Measurements from ENCODE around the gene NKD2.

The NKD2 gene

DNA sequence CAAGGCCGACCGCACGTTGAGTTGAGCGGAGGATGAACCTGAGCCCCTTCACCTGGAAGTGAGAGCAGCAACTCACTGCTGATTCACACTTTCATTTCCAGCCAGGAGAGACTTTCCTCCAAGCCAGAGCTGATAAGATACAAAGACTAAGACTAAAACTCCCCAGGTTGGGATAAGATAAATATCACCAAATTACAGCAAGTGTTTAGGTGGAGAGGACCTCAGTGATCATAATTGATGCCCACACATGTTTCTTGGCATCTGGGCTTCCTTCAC is 6.4 kb upstream of the NKD2 start:
- TF ChIP-seq ZFX (IDR thresholded peaks at IDR 0.05): no peak
- TF ChIP-seq, protein P1, sequence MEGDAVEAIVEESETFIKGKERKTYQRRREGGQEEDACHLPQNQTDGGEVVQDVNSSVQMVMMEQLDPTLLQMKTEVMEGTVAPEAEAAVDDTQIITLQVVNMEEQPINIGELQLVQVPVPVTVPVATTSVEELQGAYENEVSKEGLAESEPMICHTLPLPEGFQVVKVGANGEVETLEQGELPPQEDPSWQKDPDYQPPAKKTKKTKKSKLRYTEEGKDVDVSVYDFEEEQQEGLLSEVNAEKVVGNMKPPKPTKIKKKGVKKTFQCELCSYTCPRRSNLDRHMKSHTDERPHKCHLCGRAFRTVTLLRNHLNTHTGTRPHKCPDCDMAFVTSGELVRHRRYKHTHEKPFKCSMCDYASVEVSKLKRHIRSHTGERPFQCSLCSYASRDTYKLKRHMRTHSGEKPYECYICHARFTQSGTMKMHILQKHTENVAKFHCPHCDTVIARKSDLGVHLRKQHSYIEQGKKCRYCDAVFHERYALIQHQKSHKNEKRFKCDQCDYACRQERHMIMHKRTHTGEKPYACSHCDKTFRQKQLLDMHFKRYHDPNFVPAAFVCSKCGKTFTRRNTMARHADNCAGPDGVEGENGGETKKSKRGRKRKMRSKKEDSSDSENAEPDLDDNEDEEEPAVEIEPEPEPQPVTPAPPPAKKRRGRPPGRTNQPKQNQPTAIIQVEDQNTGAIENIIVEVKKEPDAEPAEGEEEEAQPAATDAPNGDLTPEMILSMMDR (conservative IDR thresholded peaks at IDR 0.05): no peak
- no peak overlapping the region for H3K27ac ChIP-seq

DNA sequence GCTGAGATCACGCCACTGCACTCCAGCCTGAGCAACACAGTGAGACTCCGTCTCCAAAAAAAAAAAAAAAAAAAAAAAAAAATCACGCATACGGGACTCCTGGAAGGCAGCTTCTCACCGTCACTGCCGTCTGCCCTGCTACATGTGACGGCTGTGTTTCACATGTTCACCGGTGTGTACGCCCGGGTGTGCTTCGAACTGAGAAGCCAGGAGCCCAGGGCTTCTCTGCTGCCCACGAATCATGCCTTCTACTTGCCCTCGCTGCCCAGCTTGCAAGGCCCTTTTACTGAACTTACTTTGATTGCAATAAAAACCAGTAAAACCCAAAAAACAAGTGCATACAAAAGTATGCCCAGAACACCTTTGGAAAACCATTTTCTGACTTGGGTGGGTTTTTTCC is 5.8 kb upstream of the NKD2 start:
- H3K27ac ChIP-seq: no peak overlapping the region
- TF ChIP-seq ZFX (IDR thresholded peaks at IDR 0.05): no peak
- TF ChIP-seq, protein P1 (conservative IDR thresholded peaks at IDR 0.05): no peak

DNA sequence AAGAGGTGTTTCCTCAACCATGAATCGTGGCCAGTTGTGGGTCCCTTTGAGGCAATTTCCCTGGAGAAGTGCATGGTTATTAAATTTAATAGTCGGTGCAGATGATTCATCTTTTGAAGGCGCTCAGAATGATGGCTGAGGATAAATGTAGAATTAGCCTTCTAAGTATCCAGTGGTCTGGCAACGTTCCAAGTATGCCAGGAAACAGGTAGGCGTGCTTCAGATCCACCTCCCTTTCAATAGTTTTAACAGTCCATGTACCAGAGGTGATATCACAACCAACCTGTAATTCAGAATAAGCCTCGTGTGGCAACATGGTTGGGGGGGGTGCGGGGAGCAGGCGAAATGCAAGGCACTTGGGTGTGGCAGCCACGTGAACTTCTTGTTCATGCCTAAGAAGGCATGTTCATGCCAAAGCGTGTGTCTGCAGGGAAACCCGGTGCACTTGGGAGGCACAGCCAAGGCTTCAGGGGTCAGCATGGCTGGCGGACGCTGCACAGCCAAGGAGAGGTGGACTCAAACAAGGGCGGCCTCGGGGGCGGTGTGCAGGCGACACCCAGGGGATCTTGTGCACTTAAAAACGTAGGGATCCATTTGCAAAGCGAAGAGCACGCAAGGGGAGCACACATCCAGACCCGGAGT is 5.2 kb upstream of the NKD2 start:
- no peak for TF ChIP-seq ZFX (IDR thresholded peaks at IDR 0.05)
- no peak overlapping the region for H3K27ac ChIP-seq

DNA sequence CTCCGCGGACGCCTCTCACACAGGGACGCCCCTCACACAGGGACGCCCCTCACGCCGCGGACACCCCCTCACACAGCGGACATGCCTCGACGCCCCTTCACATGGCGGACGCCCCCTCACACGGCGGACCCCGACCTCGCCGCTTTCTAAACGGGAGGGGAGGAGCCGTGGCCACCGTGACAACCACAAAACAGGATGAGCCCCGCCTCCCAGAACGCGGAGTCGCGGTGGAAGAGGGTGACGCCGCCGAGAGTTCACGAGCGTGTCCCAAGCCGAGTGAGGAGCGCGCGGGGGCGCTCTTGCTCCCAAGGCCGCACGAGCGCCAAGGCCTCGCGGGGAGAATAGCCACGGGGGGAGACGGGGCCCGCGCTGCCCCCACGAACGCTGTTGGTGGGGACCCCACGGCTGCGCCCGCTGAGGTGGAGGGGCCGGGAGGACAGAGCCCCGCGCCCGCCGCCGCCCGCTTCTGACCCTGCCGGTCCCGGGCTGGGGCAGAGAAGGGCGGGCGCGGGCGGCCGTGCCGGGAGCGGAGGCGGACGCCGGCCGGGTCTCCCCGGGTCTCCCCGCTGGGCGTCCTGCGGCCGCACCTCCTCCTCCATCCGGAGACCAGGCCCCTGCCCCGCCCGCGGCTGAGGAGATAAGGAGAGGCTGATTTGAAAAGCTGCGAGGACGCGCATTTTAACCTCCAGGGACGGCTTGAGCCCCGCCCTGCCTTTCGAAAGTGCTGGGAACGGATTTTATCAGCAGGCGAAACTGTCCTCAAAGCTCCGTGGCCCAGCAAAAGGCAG is 3.9 kb upstream of the NKD2 start:
- TF ChIP-seq ZFX (IDR thresholded peaks at IDR 0.05): peak; percentile 59; the same call in 1 of the 2 replicates
- TF ChIP-seq, protein P1 (conservative IDR thresholded peaks at IDR 0.05): peak; percentile 86
- H3K27ac ChIP-seq: peak overlapping the region; percentile 50

DNA sequence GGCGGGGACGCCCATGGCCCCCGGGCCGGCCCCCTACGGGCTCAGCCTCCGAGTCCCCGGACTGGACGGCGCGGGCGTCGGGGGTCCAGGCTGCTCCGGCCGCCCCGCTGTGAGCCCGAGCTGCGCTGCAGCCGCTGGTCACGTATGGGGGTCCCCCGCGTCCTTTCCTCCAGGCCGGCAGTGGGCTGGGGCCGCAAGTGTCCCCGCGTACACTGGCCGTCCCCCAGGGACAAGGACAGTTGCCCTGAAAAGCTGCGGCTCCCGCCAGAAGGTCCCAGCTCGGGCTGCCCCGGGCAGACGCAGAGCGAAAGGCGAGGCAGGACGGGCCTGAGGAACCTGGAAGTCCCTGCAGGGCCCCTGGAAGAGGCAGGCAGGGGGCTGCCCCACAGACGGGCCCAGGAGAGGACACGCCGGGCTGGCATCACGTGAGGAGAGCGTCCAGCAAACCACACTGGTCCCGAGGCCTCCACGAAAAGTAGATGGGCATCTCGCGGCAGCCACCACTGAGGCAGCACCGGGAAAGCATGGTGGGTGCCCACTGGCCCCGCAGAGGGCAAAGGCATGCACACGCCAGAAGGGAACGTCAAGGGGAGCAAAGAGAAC is 3.3 kb upstream of the NKD2 start:
- H3K27ac ChIP-seq: peak overlapping the region; percentile 50
- TF ChIP-seq, protein P1 (conservative IDR thresholded peaks at IDR 0.05): no peak
- TF ChIP-seq ZFX (IDR thresholded peaks at IDR 0.05): no peak

DNA sequence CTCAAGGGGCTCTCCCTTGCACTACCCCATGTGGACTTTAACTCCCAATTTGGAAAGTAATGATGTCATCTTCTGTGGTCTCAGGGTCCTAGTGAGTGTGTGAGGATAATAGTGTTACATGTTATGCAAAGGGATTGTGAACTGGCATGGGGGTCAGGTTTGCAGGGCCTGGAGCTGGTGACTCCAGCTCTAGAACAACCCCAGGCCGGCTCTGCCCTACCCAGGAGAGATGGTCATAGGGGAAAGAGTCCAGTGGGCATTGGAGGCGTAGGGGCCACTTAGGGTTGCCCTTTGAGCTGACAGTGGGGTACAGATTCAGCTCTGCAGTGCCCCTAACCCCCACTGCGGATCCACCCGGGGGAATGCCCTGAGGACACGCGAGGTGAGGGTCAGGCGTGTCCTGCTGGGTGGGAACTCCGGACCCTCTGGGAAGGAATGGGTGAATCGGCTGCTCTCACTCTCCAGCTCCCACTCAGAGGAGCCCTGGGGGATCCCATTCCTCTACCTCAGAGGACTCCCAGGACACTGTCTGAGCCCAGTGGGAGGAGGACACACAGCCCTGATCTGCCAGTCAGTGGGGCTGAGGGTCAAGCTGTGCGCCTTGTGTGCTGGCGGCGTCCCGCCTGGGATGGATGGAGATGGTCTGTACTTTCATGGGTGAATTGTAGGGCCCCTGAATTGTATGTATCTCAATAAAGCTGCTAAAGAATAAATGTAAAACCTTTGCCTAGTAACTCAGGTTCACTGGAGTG is 2.5 kb upstream of the NKD2 start:
- H3K27ac ChIP-seq: no peak overlapping the region
- no peak for TF ChIP-seq ZFX (IDR thresholded peaks at IDR 0.05)
- TF ChIP-seq, protein P1 (conservative IDR thresholded peaks at IDR 0.05): no peak

DNA sequence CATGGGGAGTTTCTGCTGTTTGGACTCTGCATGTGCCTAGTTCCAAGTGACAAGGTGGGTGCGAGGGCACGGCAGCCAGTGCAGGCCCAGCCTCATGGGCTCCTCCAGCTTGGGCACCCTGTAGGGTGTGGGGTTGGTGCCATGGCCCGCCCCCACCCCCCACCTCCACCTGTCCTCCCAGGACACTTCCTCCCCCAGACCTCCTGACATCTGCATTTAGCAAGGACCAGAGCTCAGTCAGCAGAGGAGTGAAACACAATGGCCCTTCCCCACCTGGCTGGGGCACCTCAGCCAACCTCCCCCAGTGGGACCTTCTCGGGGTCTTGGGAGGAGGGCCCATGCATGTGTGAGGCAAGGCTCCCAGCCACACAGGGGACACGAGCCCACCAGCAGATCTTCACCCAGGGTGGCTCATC is 1.9 kb upstream of the NKD2 start:
- no peak overlapping the region for H3K27ac ChIP-seq
- TF ChIP-seq ZFX (IDR thresholded peaks at IDR 0.05): no peak
- TF ChIP-seq, protein P1 (conservative IDR thresholded peaks at IDR 0.05): no peak

Data from C4-2B (cell line).